Stimulated activated CD8-positive, alpha-beta memory T cell treated with anti-CD3 and anti-CD28 coated beads, Interleukin-7, amount 100 ng/mL, for 24 hours (primary cell): ENCODE results near the gene PKHD1.
"Not testable (repeated sequence)": the region's sequence is repeated elsewhere in the genome, so short reads cannot be mapped to it uniquely, and the experiment has no call there.

ENCODE experiments used
- DNase-seq: peaks from one replicate; pipeline ENCODE4 v3.0.0-alpha.2; 2020; ENCODE audit warnings: low read depth

PKHD1 gene

GRCh38 chr6:51854876-51855275, 232.5 kb downstream of the PKHD1 start:
- DNase-seq = no peak

GRCh38 chr6:51854347-51854746, 233.1 kb downstream of the PKHD1 start:
- no peak for DNase-seq

GRCh38 chr6:51853109-51853508, 234.3 kb downstream of the PKHD1 start:
- DNase-seq = not testable (repeated sequence)

GRCh38 chr6:51846531-51846930, 240.9 kb downstream of the PKHD1 start:
- no peak for DNase-seq

GRCh38 chr6:51844336-51844735, 243.1 kb downstream of the PKHD1 start:
- no peak for DNase-seq

- no peak for DNase-seq
Observed at GRCh38 chr6:51843456-51844056, 243.9 kb downstream of the PKHD1 start.

- DNase-seq = no peak
Observed at GRCh38 chr6:51842804-51843378, 244.5 kb downstream of the PKHD1 start.

GRCh38 chr6:51842061-51842803, 245.2 kb downstream of the PKHD1 start:
- DNase-seq = no peak

- DNase-seq = no peak
Observed at GRCh38 chr6:51841626-51842025, 245.8 kb downstream of the PKHD1 start.

GRCh38 chr6:51839726-51840374, 247.6 kb downstream of the PKHD1 start:
- DNase-seq = no peak

- no peak for DNase-seq
Observed at GRCh38 chr6:51830666-51831065, 256.7 kb downstream of the PKHD1 start.

- no peak for DNase-seq
Observed at GRCh38 chr6:51827580-51827979, 259.8 kb downstream of the PKHD1 start.

GRCh38 chr6:51824940-51825339, 262.5 kb downstream of the PKHD1 start:
- no peak for DNase-seq

GRCh38 chr6:51820555-51820954, 266.9 kb downstream of the PKHD1 start:
- DNase-seq = no peak

GRCh38 chr6:51818520-51819022, 268.8 kb downstream of the PKHD1 start:
- DNase-seq = no peak

GRCh38 chr6:51817832-51818231, 269.6 kb downstream of the PKHD1 start:
- no peak for DNase-seq

- no peak for DNase-seq
Observed at GRCh38 chr6:51814418-51814817, 273.0 kb downstream of the PKHD1 start.

- DNase-seq = no peak
Observed at GRCh38 chr6:51813904-51814303, 273.5 kb downstream of the PKHD1 start.

- no peak for DNase-seq
Observed at GRCh38 chr6:51812231-51812630, 275.2 kb downstream of the PKHD1 start.

- DNase-seq = no peak
Observed at GRCh38 chr6:51805517-51805916, 281.9 kb downstream of the PKHD1 start.

GRCh38 chr6:51800603-51801002, 286.8 kb downstream of the PKHD1 start:
- no peak for DNase-seq

- no peak for DNase-seq
Observed at GRCh38 chr6:51793393-51793792, 294.0 kb downstream of the PKHD1 start.
